T-helper 1 cell (primary cell): ENCODE results near the gene MAD1L1.
"Not testable (repeated sequence)": the region's sequence is repeated elsewhere in the genome, so short reads cannot be mapped to it uniquely, and the experiment has no call there.

Source experiments
- DNase-seq, 5 donors: peaks; one replicate each; pipeline ENCODE4 v3.0.0-alpha.2; 2012 to 2020

The MAD1L1 gene

GRCh38 chr7:1933066-1933750, 299.5 kb downstream of the MAD1L1 start:
- DNase-seq, result no peak

- no peak for DNase-seq
Measured at GRCh38 chr7:1931951-1932270, 300.8 kb downstream of the MAD1L1 start.

GRCh38 chr7:1931256-1931950, 301.3 kb downstream of the MAD1L1 start:
- DNase-seq, result no peak

GRCh38 chr7:1930381-1931065, 302.2 kb downstream of the MAD1L1 start:
- no peak for DNase-seq

GRCh38 chr7:1929349-1929925, 303.3 kb downstream of the MAD1L1 start:
- not testable (repeated sequence) for DNase-seq

- no peak for DNase-seq
Measured at GRCh38 chr7:1928645-1929348, 303.9 kb downstream of the MAD1L1 start.

- DNase-seq, result no peak
Measured at GRCh38 chr7:1927937-1928644, 304.7 kb downstream of the MAD1L1 start.

- DNase-seq, result no peak
Measured at GRCh38 chr7:1926908-1927306, 305.8 kb downstream of the MAD1L1 start.

- DNase-seq, result peak in 1 of 5 donors; percentile 49
Measured at GRCh38 chr7:1925973-1926907, 306.5 kb downstream of the MAD1L1 start.

- no peak for DNase-seq
Measured at GRCh38 chr7:1925349-1925748, 307.4 kb downstream of the MAD1L1 start.

- DNase-seq, result no peak
Measured at GRCh38 chr7:1924258-1924817, 308.4 kb downstream of the MAD1L1 start.

GRCh38 chr7:1923409-1924257, 309.1 kb downstream of the MAD1L1 start:
- DNase-seq, result no peak

- DNase-seq, result no peak
Measured at GRCh38 chr7:1922870-1923236, 309.9 kb downstream of the MAD1L1 start.

GRCh38 chr7:1922071-1922869, 310.5 kb downstream of the MAD1L1 start:
- DNase-seq, result peak in 1 of 5 donors; percentile 72

- DNase-seq, result no peak
Measured at GRCh38 chr7:1920881-1921280, 311.9 kb downstream of the MAD1L1 start.

- peak in 1 of 5 donors; percentile 62 for DNase-seq
Measured at GRCh38 chr7:1920266-1920681, 312.5 kb downstream of the MAD1L1 start.

GRCh38 chr7:1919539-1920265, 313.0 kb downstream of the MAD1L1 start:
- no peak for DNase-seq

GRCh38 chr7:1918881-1919525, 313.7 kb downstream of the MAD1L1 start:
- DNase-seq, result no peak
